Midbrain (tissue), 1 donor: Measurements from ENCODE around the gene MAST4.
A peak's percentile ranks its signal among the peaks of the same experiment; 100 is the strongest.
"Not testable (repeated sequence)": the region's sequence is repeated elsewhere in the genome, so short reads cannot be mapped to it uniquely, and the experiment has no call there.

Experiments used
- DNase-seq: peaks from one replicate; lab custom pipeline; 2025; lab: John Stamatoyannopoulos, UW

Gene MAST4

DNA sequence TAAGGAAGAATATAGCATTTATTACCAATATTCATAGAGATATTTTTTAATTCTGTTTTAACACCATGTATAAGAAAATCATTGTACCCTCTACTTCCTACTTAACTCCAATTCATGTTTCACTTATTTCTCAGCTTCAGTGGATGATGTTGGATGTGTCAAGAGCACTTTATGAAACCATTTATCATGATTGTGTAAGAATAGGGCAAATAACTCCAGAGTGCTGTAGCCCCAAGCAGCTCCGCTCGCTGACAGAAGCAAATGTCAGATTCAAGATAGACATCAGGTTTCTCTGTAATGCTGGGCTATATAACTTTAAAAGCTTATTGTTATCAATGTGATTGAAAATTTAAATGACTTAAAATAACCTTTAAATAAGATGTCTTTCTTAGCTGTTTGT, 50.4 kb downstream of the MAST4 start:
- no peak for DNase-seq

DNA sequence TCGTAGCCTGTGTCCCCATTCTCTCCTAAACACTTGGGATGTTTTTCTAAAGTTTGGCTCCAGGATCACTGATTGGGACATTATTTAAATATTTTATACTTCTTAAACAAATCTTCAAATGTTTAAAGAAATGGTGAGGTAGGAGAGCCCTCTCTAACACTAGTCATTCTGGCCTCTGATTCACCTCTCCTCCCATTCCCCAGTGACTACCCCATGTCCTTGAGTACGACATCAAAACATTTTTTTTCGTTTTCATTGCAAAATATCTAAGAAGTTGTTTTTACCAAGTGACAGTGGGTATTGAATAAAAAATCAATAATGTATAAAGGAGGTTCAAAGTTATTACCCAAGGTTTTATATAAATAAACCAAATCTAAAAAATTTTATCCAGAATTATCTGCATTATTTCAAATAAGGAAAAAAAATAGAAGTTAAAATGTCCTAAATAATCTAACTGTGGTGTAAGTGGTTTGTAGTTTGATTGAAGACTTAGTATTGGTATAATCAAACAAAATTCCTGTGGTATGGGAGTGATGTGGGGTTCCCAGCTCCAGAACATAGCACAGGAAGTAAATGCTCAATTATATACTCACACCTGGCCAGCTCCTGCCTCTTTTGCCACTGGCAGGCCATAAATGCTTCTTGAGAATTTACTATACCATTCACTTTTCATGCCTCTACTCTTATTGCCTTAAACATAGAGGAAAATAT, 51.1 kb downstream of the MAST4 start:
- DNase-seq, result no peak

DNA sequence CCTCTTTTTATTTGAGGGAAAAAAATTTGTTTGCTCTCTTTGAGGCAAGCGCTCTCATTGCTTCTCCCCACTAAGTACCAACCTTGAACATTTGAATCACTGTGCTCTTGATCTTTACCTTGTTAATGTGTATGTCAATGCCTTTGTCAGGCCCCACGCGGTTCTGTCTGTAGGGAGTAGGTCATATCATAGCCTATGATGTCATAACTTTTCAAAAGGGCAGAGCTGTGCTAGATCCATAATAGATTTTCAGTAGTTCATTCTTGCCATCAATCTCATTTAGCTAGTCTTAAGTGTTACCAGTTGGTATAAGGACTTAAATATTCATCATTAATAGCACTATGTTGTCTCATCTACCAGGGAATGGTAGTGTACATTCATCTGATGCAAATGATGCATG, 56.6 kb downstream of the MAST4 start:
- DNase-seq, result no peak

DNA sequence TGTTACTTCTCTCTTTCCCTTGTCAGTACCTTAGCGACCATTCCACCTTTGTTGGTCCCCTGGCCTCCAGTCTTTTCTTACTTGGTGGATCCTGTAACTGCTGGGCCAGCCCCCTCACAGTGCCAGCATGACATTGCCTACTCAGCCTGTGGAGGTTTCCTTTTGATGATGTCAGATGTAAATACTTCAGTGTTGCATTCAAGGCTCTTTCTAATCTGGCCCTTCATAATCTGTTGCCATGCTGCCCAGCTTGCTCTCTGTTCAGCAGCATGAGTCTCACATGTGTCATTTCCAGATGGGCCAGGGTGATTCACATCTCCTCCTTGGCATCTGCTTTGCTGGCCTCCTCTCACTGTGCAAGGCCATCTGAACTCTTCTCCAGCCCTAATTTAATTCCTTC, 57.1 kb downstream of the MAST4 start:
- no peak for DNase-seq

- DNase-seq, result peak; percentile 19
Observed at GRCh38 chr5:66655395-66656324, 59.5 kb downstream of the MAST4 start.

- no peak for DNase-seq
Observed at GRCh38 chr5:66658516-66658915, 62.3 kb downstream of the MAST4 start.

DNA sequence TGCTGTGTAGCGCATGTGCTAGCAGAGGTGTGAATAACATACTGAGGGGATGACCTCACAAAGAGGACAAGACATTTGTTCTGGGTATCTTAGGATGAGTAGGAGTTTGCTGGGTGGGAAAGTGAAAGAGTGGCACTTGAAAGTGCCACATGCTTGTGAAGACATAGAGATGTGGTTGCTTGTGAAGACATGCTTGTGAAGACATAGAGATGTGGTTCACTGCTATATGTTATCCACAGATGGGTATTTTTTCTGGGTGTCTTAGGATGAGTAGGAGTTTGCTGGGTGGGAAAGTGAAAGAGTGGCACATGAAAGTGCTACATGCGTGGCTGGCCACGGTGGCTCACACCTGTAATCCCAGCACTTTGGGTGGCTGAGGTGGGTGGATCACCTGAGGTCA, 63.6 kb downstream of the MAST4 start:
- DNase-seq, result no peak

- no peak for DNase-seq
Observed at GRCh38 chr5:66660396-66660795, 64.2 kb downstream of the MAST4 start.

DNA sequence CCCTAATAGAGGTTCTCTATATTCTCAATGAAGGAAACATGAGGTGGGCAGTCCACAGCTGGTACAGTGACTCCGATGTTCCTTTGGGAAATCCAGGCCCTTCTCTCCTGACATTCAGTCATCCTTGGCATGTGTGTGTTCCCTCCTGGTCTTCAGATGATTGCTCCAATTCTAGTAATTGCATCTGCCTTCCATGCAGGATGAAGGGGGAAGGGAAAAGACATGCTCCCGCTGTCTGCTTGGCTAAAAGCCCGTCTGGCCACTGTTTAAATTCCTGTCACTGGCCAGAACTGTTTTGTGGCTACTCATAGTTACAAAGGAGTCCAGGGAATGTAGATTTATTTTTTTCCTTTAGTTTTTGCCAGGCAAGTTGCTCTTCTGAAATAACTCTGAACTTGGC, 65.0 kb downstream of the MAST4 start:
- DNase-seq, result peak; percentile 36

DNA sequence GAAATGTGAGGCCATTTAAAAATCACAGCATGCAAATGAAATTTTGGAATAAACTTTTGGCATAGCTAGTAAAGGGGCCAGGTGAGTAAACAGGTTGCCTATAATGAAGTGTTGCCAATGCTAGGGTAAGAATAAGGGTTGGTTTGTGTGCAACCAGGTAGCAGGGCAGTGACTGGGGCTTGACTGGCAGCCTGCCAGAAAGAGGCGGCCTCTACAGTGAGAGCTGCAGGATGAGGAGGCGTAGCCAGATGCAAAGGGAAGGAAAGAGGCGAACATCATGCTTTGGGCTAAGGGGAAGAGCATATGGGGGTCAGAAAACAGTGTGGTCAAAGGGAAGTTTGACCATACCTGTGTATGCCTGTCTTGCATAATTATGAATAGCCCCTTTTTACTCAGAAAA, 70.6 kb downstream of the MAST4 start:
- DNase-seq, result no peak

DNA sequence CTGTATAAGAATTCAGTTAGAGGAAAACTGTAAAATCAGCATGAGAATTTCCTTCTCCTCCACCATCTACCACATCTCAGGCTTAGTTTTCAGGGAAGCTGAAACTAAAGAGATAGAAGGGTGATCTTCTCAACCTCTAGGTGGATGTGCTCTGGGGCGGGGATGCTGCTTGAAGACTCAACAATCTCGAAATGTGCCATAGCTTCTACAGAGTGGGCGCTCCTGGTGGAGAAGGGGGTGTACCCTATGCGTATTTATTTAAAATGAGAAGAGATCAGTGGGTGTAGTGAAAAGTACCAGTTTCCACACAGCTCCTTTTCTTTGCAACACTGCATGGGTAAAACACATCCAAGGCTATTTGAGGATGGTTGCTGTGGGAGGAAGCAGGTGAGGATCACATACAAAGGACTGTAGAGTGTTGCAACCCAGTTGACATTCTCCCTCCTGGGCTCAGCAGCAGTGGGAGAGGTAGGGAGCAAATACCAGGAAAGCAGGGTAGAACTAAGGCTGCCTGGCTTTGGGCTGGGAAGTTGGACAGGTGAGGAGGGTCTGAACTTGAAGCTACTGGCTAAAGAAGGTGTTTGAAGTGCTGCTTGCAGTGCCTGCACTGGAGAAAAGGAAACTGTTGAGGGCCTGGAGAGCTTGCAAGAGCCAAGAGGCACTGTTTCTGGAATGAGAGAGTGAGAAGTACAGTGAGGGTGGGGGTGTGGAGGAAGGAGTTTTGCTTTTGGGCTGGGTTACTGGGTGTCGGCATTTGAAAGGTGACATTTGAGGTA, 73.1 kb downstream of the MAST4 start:
- DNase-seq, result no peak

- DNase-seq, result no peak
Observed at GRCh38 chr5:66669862-66670195, 73.6 kb downstream of the MAST4 start.

- no peak for DNase-seq
Observed at GRCh38 chr5:66671305-66671704, 75.1 kb downstream of the MAST4 start.

DNA sequence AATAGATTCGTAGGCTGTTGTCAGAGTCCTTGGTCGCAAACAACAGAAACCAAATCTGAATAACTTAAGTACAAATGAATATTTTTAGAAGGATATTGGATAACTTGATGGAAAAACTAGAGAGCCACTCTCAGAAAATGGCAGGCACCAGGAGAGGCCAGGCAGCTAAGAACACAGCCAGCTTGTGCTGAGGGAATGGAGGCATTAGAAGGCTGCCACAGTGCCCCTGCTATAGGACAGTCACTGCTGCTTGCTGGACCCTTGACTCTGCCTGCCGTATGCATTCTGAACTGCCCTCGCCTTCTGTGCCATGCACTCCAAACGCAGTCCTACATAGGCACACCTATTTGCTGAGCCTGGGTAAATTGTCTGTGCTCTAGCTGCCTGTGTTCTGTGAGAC, 78.6 kb downstream of the MAST4 start:
- DNase-seq, result no peak

- DNase-seq, result no peak
Observed at GRCh38 chr5:66675406-66675805, 79.2 kb downstream of the MAST4 start.

- DNase-seq, result no peak
Observed at GRCh38 chr5:66680221-66680620, 84.0 kb downstream of the MAST4 start.

GRCh38 chr5:66680804-66681203, 84.6 kb downstream of the MAST4 start:
- DNase-seq, result no peak

- no peak for DNase-seq
Observed at GRCh38 chr5:66684663-66685062, 88.5 kb downstream of the MAST4 start.

DNA sequence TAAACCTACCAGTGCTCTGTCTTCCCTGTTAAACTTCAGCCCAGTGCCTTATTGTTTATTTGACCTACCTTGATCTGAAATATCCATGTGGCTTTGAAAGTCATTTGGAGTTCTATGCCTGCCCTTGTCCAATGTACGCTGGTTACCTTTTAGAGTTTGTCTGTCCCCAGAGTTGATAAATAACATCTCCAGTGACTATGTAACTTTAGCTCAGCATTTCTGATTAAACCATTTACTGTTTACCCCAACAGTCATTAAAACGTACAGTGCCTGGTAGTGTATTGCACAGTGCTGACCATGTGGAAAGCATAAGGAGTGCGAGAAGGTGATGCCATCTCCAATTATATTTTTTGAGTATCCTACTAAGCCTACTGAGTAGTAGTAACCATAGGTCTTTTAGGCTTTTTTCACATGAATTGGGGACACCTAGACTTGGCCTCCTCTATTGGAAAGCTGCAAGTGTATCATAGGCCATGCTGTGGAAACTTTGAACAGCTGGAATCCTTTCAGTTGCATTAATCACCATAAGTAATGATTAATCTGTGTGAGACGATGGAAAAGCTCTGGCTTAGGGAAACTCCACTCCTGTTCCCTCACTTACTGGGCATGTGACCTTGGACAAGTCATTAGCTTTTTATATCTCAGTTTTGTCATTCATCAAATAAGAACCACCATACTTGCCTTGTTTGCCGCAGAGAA, 93.5 kb downstream of the MAST4 start:
- no peak for DNase-seq

- DNase-seq, result no peak
Observed at GRCh38 chr5:66694036-66694435, 97.8 kb downstream of the MAST4 start.

DNA sequence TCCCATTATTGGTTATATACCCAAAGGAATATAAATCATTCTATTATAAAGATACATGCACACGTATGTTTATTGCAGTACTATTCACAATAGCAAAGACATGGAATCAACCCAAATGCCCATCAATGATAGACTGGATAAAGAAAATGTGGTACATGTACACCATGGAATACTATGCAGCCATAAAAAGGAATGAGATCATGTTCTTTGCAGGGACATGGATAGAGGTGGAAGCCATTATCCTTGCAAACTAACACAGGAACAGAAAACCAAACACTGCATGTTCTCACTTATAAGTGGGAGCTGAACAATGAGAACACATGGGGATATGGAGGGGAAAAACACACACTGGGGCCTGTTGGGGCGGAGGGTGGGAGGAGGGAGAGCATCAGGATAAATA, 99.6 kb downstream of the MAST4 start:
- not testable (repeated sequence) for DNase-seq
